Measurements from ENCODE around the gene USH2A. TPM values are rescaled to one million over a fixed set of nuclear protein-coding genes. Genes with fewer than 3 reads are reported as not detected.
A peak's percentile ranks its signal among the peaks of the same experiment; 100 is the strongest.

Gene USH2A
- polyA plus RNA-seq, 1 of the 3 experiments (the other 2 are of a cell fraction): under 0.01 TPM

DNA sequence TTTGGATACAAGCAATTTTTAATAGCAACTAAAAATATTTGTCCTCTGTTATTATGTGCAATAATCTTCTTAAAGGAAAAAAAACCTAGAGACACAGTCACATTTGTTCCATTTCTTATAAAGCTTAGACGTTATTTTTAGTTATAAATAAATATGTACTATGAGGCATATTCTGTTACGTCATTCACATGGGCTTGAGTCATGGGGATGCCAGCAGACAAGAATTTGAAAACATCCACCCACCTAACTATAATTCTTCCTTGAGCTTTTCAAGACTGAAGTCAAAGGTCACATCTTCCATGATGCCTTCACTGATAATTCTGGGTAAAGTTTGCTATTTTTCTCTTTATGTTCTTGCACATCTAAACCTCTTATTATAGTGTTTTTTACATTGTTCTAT, 587.3 kb downstream of the USH2A start:
- 23% methylated on average over 2 of the region's 2 CpGs for WGBS (ENCODE audit: low lambda C conversion rate)
- ChIA-PET CTCF (no interaction called here), POLR2A (no interaction called here)
- Histone ChIP-seq H3K36me3 (replicated peaks in 1 of 2; ENCODE audit: control insufficient read depth in 1 of 2, insufficient read depth in 2 of 2, low read length in 1 of 2) (no peaks in the 10 kb centered on the region), H3K9me3 (no peaks in the 10 kb centered on the region), H2AFZ (ENCODE audit: low read depth) (no peak overlapping the region), H3K4me2 (no peak overlapping the region), H3F3A (replicated peaks; ENCODE audit: insufficient read depth) (peaks cover 4% of the 10 kb centered on the region), H4K20me1 (ENCODE audit: insufficient read depth) (no peaks in the 10 kb centered on the region), H3K9me2 (no peaks in the 10 kb centered on the region), H3K4me3 (ENCODE audit: low read depth in 2 of 2, low read length in 1 of 2) (no peak overlapping the region), H3K27me3 (ENCODE audit: insufficient read depth) (no peaks in the 10 kb centered on the region), H3K79me2 (ENCODE audit: insufficient read depth) (no peaks in the 10 kb centered on the region), H3K4me1 (ENCODE audit: control insufficient read depth in 1 of 2, insufficient read depth in 2 of 2, low read depth in 1 of 2, low read length in 1 of 2) (no peaks in the 10 kb centered on the region), H3K27ac (ENCODE audit: low read depth in 2 of 2, low read length in 1 of 2) (no peak overlapping the region), H3K9ac (no peak overlapping the region)
- no peak for TF ChIP-seq EP300 (IDR thresholded peaks at IDR 0.05; ENCODE audit: borderline replicate concordance in 1 of 2, low read depth in 1 of 2, low read length in 1 of 2)
- TF ChIP-seq POLR2AphosphoS5 (IDR thresholded peaks at IDR 0.05; ENCODE audit: low read depth, low read length): no peak
- no peak for TF ChIP-seq ZBTB33 (IDR thresholded peaks at IDR 0.05; ENCODE audit: borderline replicate concordance, low read depth)
- no peak for TF ChIP-seq NRF1 (IDR thresholded peaks at IDR 0.05; ENCODE audit: low read depth, low read length)
- TF ChIP-seq TCF12 (IDR thresholded peaks at IDR 0.05): no peak
- DNase-seq: no peak

GRCh38 chr1:215833941-215834729, 589.1 kb downstream of the USH2A start:
- Histone ChIP-seq H3K27me3 (ENCODE audit: insufficient read depth) (no peaks in the 10 kb centered on the region), H4K20me1 (ENCODE audit: insufficient read depth) (no peaks in the 10 kb centered on the region), H3F3A (replicated peaks; ENCODE audit: insufficient read depth) (peaks cover 4% of the 10 kb centered on the region), H3K27ac (ENCODE audit: low read depth in 2 of 2, low read length in 1 of 2) (no peak overlapping the region), H3K36me3 (replicated peaks in 1 of 2; ENCODE audit: control insufficient read depth in 1 of 2, insufficient read depth in 2 of 2, low read length in 1 of 2) (no peaks in the 10 kb centered on the region), H3K4me2 (no peak overlapping the region), H2AFZ (ENCODE audit: low read depth) (0 out of 2 replicates have a peak overlapping the region, but pooled peaks have one; percentile 19), H3K4me3 (ENCODE audit: low read depth in 2 of 2, low read length in 1 of 2) (no peak overlapping the region), H3K9me3 (no peaks in the 10 kb centered on the region), H3K79me2 (ENCODE audit: insufficient read depth) (no peaks in the 10 kb centered on the region), H3K9me2 (no peaks in the 10 kb centered on the region), H3K4me1 (ENCODE audit: control insufficient read depth in 1 of 2, insufficient read depth in 2 of 2, low read depth in 1 of 2, low read length in 1 of 2) (no peaks in the 10 kb centered on the region), H3K9ac (no peak overlapping the region)
- ChIA-PET CTCF (no interaction called here), POLR2A (no interaction called here)
- TF ChIP-seq, protein P1, sequence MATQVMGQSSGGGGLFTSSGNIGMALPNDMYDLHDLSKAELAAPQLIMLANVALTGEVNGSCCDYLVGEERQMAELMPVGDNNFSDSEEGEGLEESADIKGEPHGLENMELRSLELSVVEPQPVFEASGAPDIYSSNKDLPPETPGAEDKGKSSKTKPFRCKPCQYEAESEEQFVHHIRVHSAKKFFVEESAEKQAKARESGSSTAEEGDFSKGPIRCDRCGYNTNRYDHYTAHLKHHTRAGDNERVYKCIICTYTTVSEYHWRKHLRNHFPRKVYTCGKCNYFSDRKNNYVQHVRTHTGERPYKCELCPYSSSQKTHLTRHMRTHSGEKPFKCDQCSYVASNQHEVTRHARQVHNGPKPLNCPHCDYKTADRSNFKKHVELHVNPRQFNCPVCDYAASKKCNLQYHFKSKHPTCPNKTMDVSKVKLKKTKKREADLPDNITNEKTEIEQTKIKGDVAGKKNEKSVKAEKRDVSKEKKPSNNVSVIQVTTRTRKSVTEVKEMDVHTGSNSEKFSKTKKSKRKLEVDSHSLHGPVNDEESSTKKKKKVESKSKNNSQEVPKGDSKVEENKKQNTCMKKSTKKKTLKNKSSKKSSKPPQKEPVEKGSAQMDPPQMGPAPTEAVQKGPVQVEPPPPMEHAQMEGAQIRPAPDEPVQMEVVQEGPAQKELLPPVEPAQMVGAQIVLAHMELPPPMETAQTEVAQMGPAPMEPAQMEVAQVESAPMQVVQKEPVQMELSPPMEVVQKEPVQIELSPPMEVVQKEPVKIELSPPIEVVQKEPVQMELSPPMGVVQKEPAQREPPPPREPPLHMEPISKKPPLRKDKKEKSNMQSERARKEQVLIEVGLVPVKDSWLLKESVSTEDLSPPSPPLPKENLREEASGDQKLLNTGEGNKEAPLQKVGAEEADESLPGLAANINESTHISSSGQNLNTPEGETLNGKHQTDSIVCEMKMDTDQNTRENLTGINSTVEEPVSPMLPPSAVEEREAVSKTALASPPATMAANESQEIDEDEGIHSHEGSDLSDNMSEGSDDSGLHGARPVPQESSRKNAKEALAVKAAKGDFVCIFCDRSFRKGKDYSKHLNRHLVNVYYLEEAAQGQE (IDR thresholded peaks at IDR 0.05; ENCODE audit: low read depth, low read length): no peak
- TF ChIP-seq SIN3A (IDR thresholded peaks at IDR 0.05; ENCODE audit: borderline replicate concordance, low read depth, low read length): no peak
- no peak for TF ChIP-seq FOSL2 (IDR thresholded peaks at IDR 0.05; ENCODE audit: borderline replicate concordance, low read depth)
- no peak for TF ChIP-seq MEF2A (IDR thresholded peaks at IDR 0.05; ENCODE audit: borderline replicate concordance, low read depth)
- TF ChIP-seq POLR2AphosphoS5 (IDR thresholded peaks at IDR 0.05; ENCODE audit: low read depth, low read length): no peak
- no peak for TF ChIP-seq RAD21 (IDR thresholded peaks at IDR 0.05; ENCODE audit: low read length)
- TF ChIP-seq FOXJ3 (CRISPR knock-in tag; IDR thresholded peaks at IDR 0.05): no peak
- no peak for DNase-seq
- WGBS (ENCODE audit: low lambda C conversion rate): 71% methylated on average over 3 of the region's 3 CpGs
